ENCODE results near the gene GJA3. TPM values are rescaled to one million over a fixed set of nuclear protein-coding genes. Genes with fewer than 3 reads are reported as not detected.

Gene GJA3
- total and polyA plus RNA-seq, 2 of the 4 experiments (the other 2 are of a cell fraction), result 1.5 to 2.7 TPM

- Histone ChIP-seq H2AK9ac (replicated peaks; ENCODE audit: low read depth, low read length, poor library complexity) (no peak overlapping the region), H2BK120ac (ENCODE audit: low read depth, low read length) (no peak overlapping the region), H3K4me3 (ENCODE audit: insufficient read depth, low read depth, low read length) (no peak overlapping the region), H2BK15ac (ENCODE audit: low read depth, low read length) (no peak overlapping the region), H2AFZ (replicated peaks; ENCODE audit: low read length, poor library complexity) (no peak overlapping the region), H3K9me1 (ENCODE audit: insufficient read depth, low read length) (no peaks in the 10 kb centered on the region), H4K91ac (ENCODE audit: insufficient read depth, low read depth, low read length) (no peak overlapping the region), H3K23ac (ENCODE audit: low read depth, low read length) (no peak overlapping the region), H4K8ac (ENCODE audit: low read depth in 2 of 2, low read length in 2 of 2) (no peak overlapping the region), H3K56ac (ENCODE audit: extremely low read depth, insufficient read depth, low read length) (no peak overlapping the region), H3K9me3 (ENCODE audit: control insufficient read depth, insufficient read depth, low read length) (no peaks in the 10 kb centered on the region), H3K4me2 (ENCODE audit: low read depth, low read length) (no peak overlapping the region), H3K9ac (ENCODE audit: low read depth, low read length) (no peak overlapping the region), H2AK5ac (ENCODE audit: low read depth, low read length) (no peak overlapping the region), H4K20me1 (ENCODE audit: insufficient read depth, low read length) (no peaks in the 10 kb centered on the region), H2BK5ac (ENCODE audit: low read depth, low read length, poor library complexity, severe bottlenecking) (no peak overlapping the region), H3K4ac (ENCODE audit: low read depth, low read length) (no peak overlapping the region), H3K79me1 (ENCODE audit: low read depth in 1 of 2, low read length in 2 of 2) (no peaks in the 10 kb centered on the region), H4K5ac (ENCODE audit: low read depth, low read length) (no peak overlapping the region), H3K27me3 (ENCODE audit: control insufficient read depth, insufficient read depth, low read length) (peaks cover 8% of the 10 kb centered on the region), H3K18ac (ENCODE audit: low read depth, low read length) (no peak overlapping the region), H3K36me3 (ENCODE audit: control insufficient read depth, insufficient read depth, low read length) (peaks cover under 1% of the 10 kb centered on the region; the same call in 1 of the 2 replicates), H3K4me1 (ENCODE audit: control insufficient read depth, insufficient read depth, low read length) (no peaks in the 10 kb centered on the region), H2BK20ac (ENCODE audit: low read depth, low read length) (no peak overlapping the region), H3K27ac (ENCODE audit: insufficient read depth, low read length) (no peak overlapping the region), H3K14ac (replicated peaks; ENCODE audit: low read depth, low read length) (no peak overlapping the region)
- POLR2A ChIA-PET (ENCODE audit: unreplicated experiment), result no interaction called here
- 67% methylated on average over 1 of the region's 6 CpGs; no CpG with 5 or more reads in 1 of the 2 experiments for WGBS, 2 experiments (ENCODE audit: extremely low coverage in 2 of 2, insufficient read length in 1 of 2)
- DNase-seq, result no peak
- intact Hi-C loops (cut with micrococcal nuclease), result no loop called here
- CTCF ChIA-PET, result no interaction called here
- no TSS peak for BruUV-seq (replicated peaks)
- TF ChIP-seq, protein P1, sequence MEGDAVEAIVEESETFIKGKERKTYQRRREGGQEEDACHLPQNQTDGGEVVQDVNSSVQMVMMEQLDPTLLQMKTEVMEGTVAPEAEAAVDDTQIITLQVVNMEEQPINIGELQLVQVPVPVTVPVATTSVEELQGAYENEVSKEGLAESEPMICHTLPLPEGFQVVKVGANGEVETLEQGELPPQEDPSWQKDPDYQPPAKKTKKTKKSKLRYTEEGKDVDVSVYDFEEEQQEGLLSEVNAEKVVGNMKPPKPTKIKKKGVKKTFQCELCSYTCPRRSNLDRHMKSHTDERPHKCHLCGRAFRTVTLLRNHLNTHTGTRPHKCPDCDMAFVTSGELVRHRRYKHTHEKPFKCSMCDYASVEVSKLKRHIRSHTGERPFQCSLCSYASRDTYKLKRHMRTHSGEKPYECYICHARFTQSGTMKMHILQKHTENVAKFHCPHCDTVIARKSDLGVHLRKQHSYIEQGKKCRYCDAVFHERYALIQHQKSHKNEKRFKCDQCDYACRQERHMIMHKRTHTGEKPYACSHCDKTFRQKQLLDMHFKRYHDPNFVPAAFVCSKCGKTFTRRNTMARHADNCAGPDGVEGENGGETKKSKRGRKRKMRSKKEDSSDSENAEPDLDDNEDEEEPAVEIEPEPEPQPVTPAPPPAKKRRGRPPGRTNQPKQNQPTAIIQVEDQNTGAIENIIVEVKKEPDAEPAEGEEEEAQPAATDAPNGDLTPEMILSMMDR (conservative IDR thresholded peaks at IDR 0.05; ENCODE audit: low read depth, low read length), result no peak
- TF ChIP-seq RCOR1 (IDR thresholded peaks at IDR 0.05; ENCODE audit: insufficient replicate concordance, low read length) (no peak), RFX5 (IDR thresholded peaks at IDR 0.05; ENCODE audit: low read depth, low read length) (no peak), NFE2L2 (IDR thresholded peaks at IDR 0.05; ENCODE audit: low read depth, low read length) (no peak), FOS (IDR thresholded peaks at IDR 0.05; ENCODE audit: low read depth, low read length) (no peak), MAFK (IDR thresholded peaks at IDR 0.05; ENCODE audit: low read depth, low read length) (no peak), ELK1 (IDR thresholded peaks at IDR 0.05; ENCODE audit: borderline replicate concordance, low read depth, low read length) (no peak), RAD21 (IDR thresholded peaks at IDR 0.05; ENCODE audit: low read length) (no peak), CEBPB (IDR thresholded peaks at IDR 0.05; ENCODE audit: low read depth, low read length) (no peak), USF2 (IDR thresholded peaks at IDR 0.05; ENCODE audit: low read depth, low read length) (no peak)
- ATAC-seq (ENCODE audit: low read depth), result no peak
- dilution Hi-C loops (cut with HindIII; ENCODE audit: low sequenced_read_pairs, unreplicated experiment), result no loop called here
- in situ Hi-C loops (cut with MboI; ENCODE audit: low sequenced_read_pairs), result loop anchor here (25.0 kb wide), 1 partner anchor 514 kb away; the partner anchor contains the start of gene MPHOSPH8
These were observed 9.8 kb downstream of the GJA3 start for GRCh38 chr13:20151016-20151415.
